H9 (cell line): ENCODE measurements around the gene GPC6. TPM values are rescaled to one million over a fixed set of nuclear protein-coding genes. Genes with fewer than 3 reads are reported as not detected.

ENCODE experiments used
- DNase-seq: peaks from one replicate; pipeline ENCODE4 v3.0.0-alpha.2; 2017
- H2AFZ ChIP-seq: one replicate; pipeline ENCODE4 v1.6.1; 2013; ENCODE audit warnings: mild to moderate bottlenecking, low read length, control low read depth, moderate library complexity
- H2AK5ac ChIP-seq: 2 replicates; pipeline ENCODE4 v1.6.1; 2013; ENCODE audit warnings: low read length, control low read depth, mixed read lengths; ENCODE audit not compliant: insufficient read length
- H2BK120ac ChIP-seq: one replicate; pipeline ENCODE4 v1.6.1; 2013; ENCODE audit warnings: low read depth, mild to moderate bottlenecking, low read length, control low read depth, inconsistent platforms; ENCODE audit not compliant: poor library complexity, severe bottlenecking
- H2BK12ac ChIP-seq: 2 replicates; pipeline ENCODE4 v1.6.1; 2013; ENCODE audit warnings: low read length, control low read depth, mixed read lengths, low read depth; ENCODE audit not compliant: insufficient read length
- H2BK15ac ChIP-seq: 2 replicates; pipeline ENCODE4 v1.6.1; 2013; ENCODE audit warnings: low read depth, low read length, control low read depth
- H2BK20ac ChIP-seq: one replicate; pipeline ENCODE4 v1.6.1; 2013; ENCODE audit warnings: low read depth, mild to moderate bottlenecking, low read length, control low read depth, inconsistent platforms; ENCODE audit not compliant: poor library complexity, severe bottlenecking
- H2BK5ac ChIP-seq: 2 replicates; pipeline ENCODE4 v1.6.1; 2013; ENCODE audit warnings: low read length, control low read depth, mixed read lengths; ENCODE audit not compliant: insufficient read length
- H3K14ac ChIP-seq: 2 replicates; pipeline ENCODE4 v1.6.1; 2013; ENCODE audit warnings: low read length, control low read depth; ENCODE audit not compliant: insufficient read depth
- H3K18ac ChIP-seq: 2 replicates; pipeline ENCODE4 v1.6.1; 2013; ENCODE audit warnings: low read depth, mild to moderate bottlenecking, mixed read lengths, low read length, control low read depth; ENCODE audit not compliant: insufficient read length
- H3K23ac ChIP-seq: 2 replicates; pipeline ENCODE4 v1.6.1; 2013; ENCODE audit warnings: low read length, control low read depth, mixed read lengths, low read depth; ENCODE audit not compliant: insufficient read length
- H3K23me2 ChIP-seq: 2 replicates; pipeline ENCODE4 v1.6.1; 2013; ENCODE audit warnings: low read depth, mild to moderate bottlenecking, mixed read lengths, low read length, control low read depth; ENCODE audit not compliant: insufficient read length, poor library complexity, severe bottlenecking
- H3K27ac ChIP-seq: 2 replicates; pipeline ENCODE4 v1.5.1; 2013; ENCODE audit warnings: low read length, control low read depth, mixed read lengths, low read depth; ENCODE audit not compliant: insufficient read length
- H3K27me3 ChIP-seq: 2 replicates; pipeline ENCODE4 v1.6.1; 2013; ENCODE audit warnings: low read length, control low read depth, inconsistent platforms; ENCODE audit not compliant: insufficient read depth
- H3K4ac ChIP-seq: 2 replicates; pipeline ENCODE4 v1.6.1; 2013; ENCODE audit warnings: low read depth, mild to moderate bottlenecking, control low read depth, inconsistent platforms, low read length, moderate library complexity
- H3K4me1 ChIP-seq: 2 replicates; pipeline ENCODE4 v1.6.1; 2013; ENCODE audit warnings: low read length, control low read depth, inconsistent platforms; ENCODE audit not compliant: insufficient read depth
- H3K4me2 ChIP-seq: 2 replicates; pipeline ENCODE4 v1.6.1; 2013; ENCODE audit warnings: low read length, control low read depth, mixed read lengths; ENCODE audit not compliant: insufficient read length, insufficient read depth
- H3K56ac ChIP-seq: 2 replicates; pipeline ENCODE4 v1.6.1; 2013; ENCODE audit warnings: low read depth, mild to moderate bottlenecking, mixed read lengths, low read length, control low read depth; ENCODE audit not compliant: insufficient read length
- H3K79me1 ChIP-seq: 2 replicates; pipeline ENCODE4 v1.6.1; 2013; ENCODE audit warnings: low read depth, mild to moderate bottlenecking, moderate library complexity, low read length, control low read depth, inconsistent platforms; ENCODE audit not compliant: insufficient read depth, poor library complexity, severe bottlenecking
- H3K79me2 ChIP-seq: 2 replicates; pipeline ENCODE4 v1.6.1; 2013; ENCODE audit warnings: low read length, control low read depth, inconsistent platforms; ENCODE audit not compliant: insufficient read depth
- H3K9ac ChIP-seq: 2 replicates; pipeline ENCODE4 v1.6.1; 2013; ENCODE audit warnings: low read length, control low read depth, mixed read lengths; ENCODE audit not compliant: insufficient read length; ENCODE audit errors: extremely low read depth
- H3K9me3 ChIP-seq: one replicate; pipeline ENCODE4 v1.6.1; 2013; ENCODE audit warnings: low read depth, low read length, inconsistent platforms; ENCODE audit not compliant: control insufficient read depth
- H3T11ph ChIP-seq: one replicate; pipeline ENCODE4 v1.6.1; 2013; ENCODE audit warnings: mild to moderate bottlenecking, low read length, control low read depth, inconsistent platforms
- H4K20me1 ChIP-seq: one replicate; pipeline ENCODE4 v1.6.1; 2013; ENCODE audit not compliant: control insufficient read depth, insufficient read length, insufficient read depth
- H4K5ac ChIP-seq: 2 replicates; pipeline ENCODE4 v1.6.1; 2013; ENCODE audit warnings: low read depth, mild to moderate bottlenecking, mixed read lengths, low read length, control low read depth; ENCODE audit not compliant: insufficient read length
- H4K8ac ChIP-seq: replicated peaks from 2 replicates; pipeline ENCODE4 v1.6.1; 2013; ENCODE audit warnings: low read length, control low read depth, mixed read lengths, low read depth; ENCODE audit not compliant: insufficient read length
- H4K91ac ChIP-seq: 2 replicates; pipeline ENCODE4 v1.6.1; 2013; ENCODE audit warnings: low read depth, mild to moderate bottlenecking, moderate library complexity, mixed read lengths, low read length, control low read depth; ENCODE audit not compliant: insufficient read length
- H3K27ac Mint-ChIP-seq, 3 experiments: 2 replicates in 2 of 3; 3 replicates in 1 of 3; pipeline ENCODE4 v1.8.0; 2020 to 2021; ENCODE audit warnings: mixed read lengths in 3 of 3, mild to moderate bottlenecking in 1 of 3, moderate library complexity in 1 of 3
- H3K27me3 Mint-ChIP-seq: 2 replicates; pipeline ENCODE4 v1.8.0; 2021; ENCODE audit warnings: low read depth, mild to moderate bottlenecking, moderate library complexity, mixed read lengths
- H3K36me3 Mint-ChIP-seq, 3 experiments: 2 replicates in 2 of 3; 3 replicates in 1 of 3; pipeline ENCODE4 v1.8.0; 2020 to 2021; ENCODE audit warnings: low read depth in 3 of 3, mixed read lengths in 3 of 3; ENCODE audit not compliant: insufficient read depth in 1 of 3
- H3K4me1 Mint-ChIP-seq, 2 experiments: 2 replicates each; pipeline ENCODE4 v1.8.0; 2020; ENCODE audit warnings: mixed read lengths in 2 of 2
- H3K4me3 Mint-ChIP-seq, 2 experiments: 2 replicates in 1 of 2; 3 replicates in 1 of 2; pipeline ENCODE4 v1.8.0; 2020 to 2021; ENCODE audit warnings: mild to moderate bottlenecking in 2 of 2, mixed read lengths in 2 of 2, moderate library complexity in 1 of 2
- H3K9me3 Mint-ChIP-seq, 2 experiments: 2 replicates in 1 of 2; 3 replicates in 1 of 2; pipeline ENCODE4 v1.8.0; 2020; ENCODE audit warnings: mild to moderate bottlenecking in 2 of 2, mixed read lengths in 2 of 2, moderate library complexity in 1 of 2
- CTCF ChIP-seq: fragments of 200-600 bp; sonication (generic); conservative IDR thresholded peaks from 3 replicates; pipeline ENCODE4 v1.8.0; 2021; ENCODE audit warnings: antibody characterized with exemption, mild to moderate bottlenecking
- WGBS: extraction: QIAGEN DNeasy Blood & Tissue Kit; methylation state at CpG from one replicate; pipeline ENCODE4 v1.1.7; 2013; ENCODE audit warnings: missing lambda C conversion rate, low lambda C conversion rate, mixed read lengths; ENCODE audit not compliant: insufficient read length; ENCODE audit errors: extremely low coverage; 5-methylcytosine and 5-hydroxymethylcytosine counted together
- total RNA-seq: library from RNA; stranded (reverse); gene quantifications from 2 replicates; pipeline ENCODE4 v1.2.1, GENCODE V29; 2021

GPC6 gene
- total RNA-seq, 1 experiment from 2014 or later = 15.6 TPM

- Histone ChIP-seq H3K27ac (no peak overlapping the region), H2BK12ac (no peak overlapping the region), H2BK5ac (no peak overlapping the region), H3K23ac (no peak overlapping the region), H3K79me1 (no peaks in the 10 kb centered on the region), H3K4ac (no peak overlapping the region), H3K9me3 (no peaks in the 10 kb centered on the region), H4K5ac (no peak overlapping the region), H3K9ac (no peak overlapping the region), H2AFZ (no peak overlapping the region), H3K4me2 (no peak overlapping the region), H4K8ac (no peak overlapping the region), H4K91ac (no peak overlapping the region), H2BK15ac (no peak overlapping the region), H3K27me3 (no peaks in the 10 kb centered on the region), H3K23me2 (no peaks in the 10 kb centered on the region), H2BK20ac (no peak overlapping the region), H3K14ac (no peak overlapping the region), H3K79me2 (no peaks in the 10 kb centered on the region), H3T11ph (no peak overlapping the region), H4K20me1 (no peaks in the 10 kb centered on the region), H3K4me1 (no peaks in the 10 kb centered on the region), H3K56ac (no peak overlapping the region), H3K18ac (no peak overlapping the region), H2BK120ac (no peak overlapping the region), H2AK5ac (no peak overlapping the region)
- no peak overlapping the region for H3K27ac Mint-ChIP-seq
- DNase-seq = peak; percentile 75
- H3K36me3 Mint-ChIP-seq = no peaks in the 10 kb centered on the region
- no peak overlapping the region for H3K4me3 Mint-ChIP-seq
- no peaks in the 10 kb centered on the region for H3K27me3 Mint-ChIP-seq
- no peaks in the 10 kb centered on the region for H3K9me3 Mint-ChIP-seq
- peaks cover 0 to 10% of the 10 kb centered on the region in 2 experiments; a peak in 1 of 4 replicates for H3K4me1 Mint-ChIP-seq
- TF ChIP-seq CTCF = peak; percentile 92
- WGBS = no CpG with 5 or more reads among the region's 4 CpGs
Measured at GRCh38 chr13:94362411-94362909, 1135.9 kb downstream of the GPC6 start.
